HFFc6 (cell line): ENCODE measurements around the gene GPC5. TPM values are rescaled to one million over a fixed set of nuclear protein-coding genes. Genes with fewer than 3 reads are reported as not detected.

Source experiments
- DNase-seq: peaks from one replicate; pipeline ENCODE4 v3.0.0-alpha.2; 2018
- H3K27ac Mint-ChIP-seq: 2 replicates; pipeline ENCODE4 v1.8.0; 2020; ENCODE audit warnings: mild to moderate bottlenecking, mixed read lengths
- H3K27me3 Mint-ChIP-seq: 2 replicates; pipeline ENCODE4 v1.8.0; 2021; ENCODE audit warnings: mild to moderate bottlenecking, moderate library complexity, mixed read lengths; ENCODE audit not compliant: insufficient read depth
- H3K36me3 Mint-ChIP-seq: 2 replicates; pipeline ENCODE4 v1.8.0; 2021; ENCODE audit warnings: low read depth, mixed read lengths
- H3K4me1 Mint-ChIP-seq: 2 replicates; pipeline ENCODE4 v1.8.0; 2020; ENCODE audit warnings: low read depth, mixed read lengths
- H3K4me3 Mint-ChIP-seq: 2 replicates; pipeline ENCODE4 v1.8.0; 2020; ENCODE audit warnings: mild to moderate bottlenecking, moderate library complexity, mixed read lengths
- H3K9me3 Mint-ChIP-seq: 2 replicates; pipeline ENCODE4 v1.8.0; 2020; ENCODE audit warnings: mild to moderate bottlenecking, mixed read lengths
- CTCF ChIP-seq: fragments of 200-600 bp; sonication (generic); IDR thresholded peaks from 2 replicates; pipeline ENCODE4 v1.5.0; 2021; ENCODE audit warnings: antibody characterized with exemption, mild to moderate bottlenecking
- total RNA-seq, 6 experiments: library from RNA; stranded (reverse); fragmentation: NEBNext Ultra II Directional; extraction: Animal tissue kit (Norgen Biotek cat#: 25700); gene quantifications; 2 replicates in 1 of 6; 3 replicates in 5 of 6; pipeline ENCODE4 v1.2.3, GENCODE V29; 2021

Gene GPC5
- total RNA-seq, 6 experiments from 2014 or later = 0.06 TPM; not detected in 5

GRCh38 chr13:91598655-91599054 is 200.2 kb downstream of the GPC5 start:
- Mint-ChIP-seq H3K27ac (no peak overlapping the region), H3K9me3 (peaks cover 22% of the 10 kb centered on the region), H3K4me1 (no peaks in the 10 kb centered on the region), H3K36me3 (no peaks in the 10 kb centered on the region), H3K27me3 (no peaks in the 10 kb centered on the region), H3K4me3 (no peak overlapping the region)
- no peak for DNase-seq
- no peak for TF ChIP-seq CTCF

- H3K4me1 Mint-ChIP-seq = no peaks in the 10 kb centered on the region
- H3K27me3 Mint-ChIP-seq = no peaks in the 10 kb centered on the region
- no peak for TF ChIP-seq CTCF
- no peak overlapping the region for H3K4me3 Mint-ChIP-seq
- H3K36me3 Mint-ChIP-seq = no peaks in the 10 kb centered on the region
- no peak overlapping the region for H3K27ac Mint-ChIP-seq
- peaks cover 18% of the 10 kb centered on the region for H3K9me3 Mint-ChIP-seq
- DNase-seq = no peak
Observed at GRCh38 chr13:91601273-91601672, 202.9 kb downstream of the GPC5 start.

- Mint-ChIP-seq H3K27me3 (no peaks in the 10 kb centered on the region), H3K27ac (no peak overlapping the region), H3K4me1 (no peaks in the 10 kb centered on the region), H3K9me3 (peaks cover 15% of the 10 kb centered on the region), H3K4me3 (no peak overlapping the region), H3K36me3 (no peaks in the 10 kb centered on the region)
- TF ChIP-seq CTCF = no peak
- DNase-seq = no peak
Observed at GRCh38 chr13:91601807-91602206, 203.4 kb downstream of the GPC5 start.

- H3K36me3 Mint-ChIP-seq = no peaks in the 10 kb centered on the region
- no peaks in the 10 kb centered on the region for H3K4me1 Mint-ChIP-seq
- no peak overlapping the region for H3K4me3 Mint-ChIP-seq
- no peak for TF ChIP-seq CTCF
- no peak overlapping the region for H3K27ac Mint-ChIP-seq
- H3K9me3 Mint-ChIP-seq = peaks cover 21% of the 10 kb centered on the region
- no peak for DNase-seq
- no peaks in the 10 kb centered on the region for H3K27me3 Mint-ChIP-seq
Observed at GRCh38 chr13:91609353-91609752, 210.9 kb downstream of the GPC5 start.

- no peaks in the 10 kb centered on the region for H3K4me1 Mint-ChIP-seq
- no peak for TF ChIP-seq CTCF
- no peaks in the 10 kb centered on the region for H3K36me3 Mint-ChIP-seq
- H3K27ac Mint-ChIP-seq = no peak overlapping the region
- H3K9me3 Mint-ChIP-seq = peaks cover 33% of the 10 kb centered on the region
- no peaks in the 10 kb centered on the region for H3K27me3 Mint-ChIP-seq
- DNase-seq = no peak
- H3K4me3 Mint-ChIP-seq = no peak overlapping the region
Observed at GRCh38 chr13:91618315-91618714, 219.9 kb downstream of the GPC5 start.

GRCh38 chr13:91620670-91621141 is 222.3 kb downstream of the GPC5 start:
- Mint-ChIP-seq H3K9me3 (peaks cover 36% of the 10 kb centered on the region), H3K27ac (no peak overlapping the region), H3K27me3 (no peaks in the 10 kb centered on the region), H3K36me3 (no peaks in the 10 kb centered on the region), H3K4me3 (no peak overlapping the region), H3K4me1 (no peaks in the 10 kb centered on the region)
- no peak for TF ChIP-seq CTCF
- no peak for DNase-seq
